ENCODE measurements around the gene BTN2A1. TPM values are rescaled to one million over a fixed set of nuclear protein-coding genes. Genes with fewer than 3 reads are reported as not detected.
A peak's percentile ranks its signal among the peaks of the same experiment; 100 is the strongest.

The BTN2A1 gene
- total and polyA plus RNA-seq, 2 of the 13 experiments (the other 11 are each of a cell fraction or from before 2014, with no cell fraction given), result 16.4 to 30.4 TPM

DNA sequence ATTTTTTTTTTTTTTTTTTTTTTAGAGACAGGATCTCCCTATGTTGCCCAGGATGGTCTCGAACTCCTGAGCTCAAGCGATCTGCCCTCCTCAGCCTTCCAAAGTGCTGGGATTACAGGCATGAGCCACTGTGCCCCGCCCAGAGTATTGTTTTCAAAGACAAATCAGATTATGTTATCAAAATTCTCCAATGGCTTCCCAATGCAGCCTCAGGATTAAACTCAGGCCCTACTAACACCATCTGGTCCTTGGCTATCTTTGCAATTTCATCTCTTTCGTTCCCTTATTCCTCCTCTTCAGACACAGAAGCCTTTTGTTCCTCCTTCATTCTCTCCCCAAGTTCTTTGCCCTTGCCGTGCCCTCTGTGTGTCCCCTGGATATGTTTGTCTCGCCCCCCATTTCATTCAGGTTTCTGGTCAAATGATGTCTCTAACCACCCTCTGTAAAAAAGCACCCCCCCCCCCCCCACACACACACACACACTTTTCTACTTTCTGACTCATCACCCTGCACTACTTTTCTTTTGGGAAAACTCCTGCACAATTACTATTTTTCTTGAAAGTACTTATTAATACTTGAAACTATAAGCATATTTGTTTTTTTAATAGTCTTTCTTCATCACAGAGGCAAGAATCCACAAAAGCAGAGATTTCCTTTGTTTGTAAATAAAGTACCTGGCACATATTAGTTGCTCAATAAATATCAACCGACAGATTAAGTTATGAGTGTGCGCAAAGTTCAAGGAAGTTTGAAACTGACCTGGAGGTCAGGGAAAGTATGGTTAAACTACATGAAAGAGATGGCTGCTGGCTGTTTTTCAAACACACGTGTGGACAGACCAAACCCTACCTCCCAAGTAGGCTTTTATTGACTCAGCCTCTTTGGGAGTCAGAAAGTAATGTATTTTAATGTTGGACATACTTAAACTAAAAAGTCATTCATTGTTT is 59.0 kb downstream of the BTN2A1 start (continued):
- TF ChIP-seq, protein P1, sequence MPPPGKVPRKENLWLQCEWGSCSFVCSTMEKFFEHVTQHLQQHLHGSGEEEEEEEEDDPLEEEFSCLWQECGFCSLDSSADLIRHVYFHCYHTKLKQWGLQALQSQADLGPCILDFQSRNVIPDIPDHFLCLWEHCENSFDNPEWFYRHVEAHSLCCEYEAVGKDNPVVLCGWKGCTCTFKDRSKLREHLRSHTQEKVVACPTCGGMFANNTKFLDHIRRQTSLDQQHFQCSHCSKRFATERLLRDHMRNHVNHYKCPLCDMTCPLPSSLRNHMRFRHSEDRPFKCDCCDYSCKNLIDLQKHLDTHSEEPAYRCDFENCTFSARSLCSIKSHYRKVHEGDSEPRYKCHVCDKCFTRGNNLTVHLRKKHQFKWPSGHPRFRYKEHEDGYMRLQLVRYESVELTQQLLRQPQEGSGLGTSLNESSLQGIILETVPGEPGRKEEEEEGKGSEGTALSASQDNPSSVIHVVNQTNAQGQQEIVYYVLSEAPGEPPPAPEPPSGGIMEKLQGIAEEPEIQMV (CRISPR knock-in tag; IDR thresholded peaks at IDR 0.05; ENCODE audit: low read depth), result no peak
- TF ChIP-seq ZFYVE20 (CRISPR knock-in tag; IDR thresholded peaks at IDR 0.05; ENCODE audit: borderline replicate concordance, low read depth) (no peak), NONO (IDR thresholded peaks at IDR 0.05) (no peak), NONO (CRISPR knock-in tag; conservative IDR thresholded peaks at IDR 0.05) (no peak), TBP (CRISPR knock-in tag; IDR thresholded peaks at IDR 0.05) (no peak), ZNF619 (CRISPR knock-in tag; IDR thresholded peaks at IDR 0.05) (no peak), BHLHE40 (IDR thresholded peaks at IDR 0.05; ENCODE audit: low read length) (peak; percentile 63; the same call in 1 of the 2 replicates), ZNF709 (CRISPR knock-in tag; IDR thresholded peaks at IDR 0.05) (no peak)
- TF ChIP-seq, protein P2, sequence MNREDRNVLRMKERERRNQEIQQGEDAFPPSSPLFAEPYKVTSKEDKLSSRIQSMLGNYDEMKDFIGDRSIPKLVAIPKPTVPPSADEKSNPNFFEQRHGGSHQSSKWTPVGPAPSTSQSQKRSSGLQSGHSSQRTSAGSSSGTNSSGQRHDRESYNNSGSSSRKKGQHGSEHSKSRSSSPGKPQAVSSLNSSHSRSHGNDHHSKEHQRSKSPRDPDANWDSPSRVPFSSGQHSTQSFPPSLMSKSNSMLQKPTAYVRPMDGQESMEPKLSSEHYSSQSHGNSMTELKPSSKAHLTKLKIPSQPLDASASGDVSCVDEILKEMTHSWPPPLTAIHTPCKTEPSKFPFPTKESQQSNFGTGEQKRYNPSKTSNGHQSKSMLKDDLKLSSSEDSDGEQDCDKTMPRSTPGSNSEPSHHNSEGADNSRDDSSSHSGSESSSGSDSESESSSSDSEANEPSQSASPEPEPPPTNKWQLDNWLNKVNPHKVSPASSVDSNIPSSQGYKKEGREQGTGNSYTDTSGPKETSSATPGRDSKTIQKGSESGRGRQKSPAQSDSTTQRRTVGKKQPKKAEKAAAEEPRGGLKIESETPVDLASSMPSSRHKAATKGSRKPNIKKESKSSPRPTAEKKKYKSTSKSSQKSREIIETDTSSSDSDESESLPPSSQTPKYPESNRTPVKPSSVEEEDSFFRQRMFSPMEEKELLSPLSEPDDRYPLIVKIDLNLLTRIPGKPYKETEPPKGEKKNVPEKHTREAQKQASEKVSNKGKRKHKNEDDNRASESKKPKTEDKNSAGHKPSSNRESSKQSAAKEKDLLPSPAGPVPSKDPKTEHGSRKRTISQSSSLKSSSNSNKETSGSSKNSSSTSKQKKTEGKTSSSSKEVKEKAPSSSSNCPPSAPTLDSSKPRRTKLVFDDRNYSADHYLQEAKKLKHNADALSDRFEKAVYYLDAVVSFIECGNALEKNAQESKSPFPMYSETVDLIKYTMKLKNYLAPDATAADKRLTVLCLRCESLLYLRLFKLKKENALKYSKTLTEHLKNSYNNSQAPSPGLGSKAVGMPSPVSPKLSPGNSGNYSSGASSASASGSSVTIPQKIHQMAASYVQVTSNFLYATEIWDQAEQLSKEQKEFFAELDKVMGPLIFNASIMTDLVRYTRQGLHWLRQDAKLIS (CRISPR knock-in tag; IDR thresholded peaks at IDR 0.05), result no peak
- TF ChIP-seq, protein P3, sequence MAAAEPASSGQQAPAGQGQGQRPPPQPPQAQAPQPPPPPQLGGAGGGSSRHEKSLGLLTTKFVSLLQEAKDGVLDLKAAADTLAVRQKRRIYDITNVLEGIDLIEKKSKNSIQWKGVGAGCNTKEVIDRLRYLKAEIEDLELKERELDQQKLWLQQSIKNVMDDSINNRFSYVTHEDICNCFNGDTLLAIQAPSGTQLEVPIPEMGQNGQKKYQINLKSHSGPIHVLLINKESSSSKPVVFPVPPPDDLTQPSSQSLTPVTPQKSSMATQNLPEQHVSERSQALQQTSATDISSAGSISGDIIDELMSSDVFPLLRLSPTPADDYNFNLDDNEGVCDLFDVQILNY (CRISPR knock-in tag; conservative IDR thresholded peaks at IDR 0.05), result no peak
- TF ChIP-seq, protein P4, sequence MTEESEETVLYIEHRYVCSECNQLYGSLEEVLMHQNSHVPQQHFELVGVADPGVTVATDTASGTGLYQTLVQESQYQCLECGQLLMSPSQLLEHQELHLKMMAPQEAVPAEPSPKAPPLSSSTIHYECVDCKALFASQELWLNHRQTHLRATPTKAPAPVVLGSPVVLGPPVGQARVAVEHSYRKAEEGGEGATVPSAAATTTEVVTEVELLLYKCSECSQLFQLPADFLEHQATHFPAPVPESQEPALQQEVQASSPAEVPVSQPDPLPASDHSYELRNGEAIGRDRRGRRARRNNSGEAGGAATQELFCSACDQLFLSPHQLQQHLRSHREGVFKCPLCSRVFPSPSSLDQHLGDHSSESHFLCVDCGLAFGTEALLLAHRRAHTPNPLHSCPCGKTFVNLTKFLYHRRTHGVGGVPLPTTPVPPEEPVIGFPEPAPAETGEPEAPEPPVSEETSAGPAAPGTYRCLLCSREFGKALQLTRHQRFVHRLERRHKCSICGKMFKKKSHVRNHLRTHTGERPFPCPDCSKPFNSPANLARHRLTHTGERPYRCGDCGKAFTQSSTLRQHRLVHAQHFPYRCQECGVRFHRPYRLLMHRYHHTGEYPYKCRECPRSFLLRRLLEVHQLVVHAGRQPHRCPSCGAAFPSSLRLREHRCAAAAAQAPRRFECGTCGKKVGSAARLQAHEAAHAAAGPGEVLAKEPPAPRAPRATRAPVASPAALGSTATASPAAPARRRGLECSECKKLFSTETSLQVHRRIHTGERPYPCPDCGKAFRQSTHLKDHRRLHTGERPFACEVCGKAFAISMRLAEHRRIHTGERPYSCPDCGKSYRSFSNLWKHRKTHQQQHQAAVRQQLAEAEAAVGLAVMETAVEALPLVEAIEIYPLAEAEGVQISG (CRISPR knock-in tag; IDR thresholded peaks at IDR 0.05), result no peak
- TF ChIP-seq, protein P5, sequence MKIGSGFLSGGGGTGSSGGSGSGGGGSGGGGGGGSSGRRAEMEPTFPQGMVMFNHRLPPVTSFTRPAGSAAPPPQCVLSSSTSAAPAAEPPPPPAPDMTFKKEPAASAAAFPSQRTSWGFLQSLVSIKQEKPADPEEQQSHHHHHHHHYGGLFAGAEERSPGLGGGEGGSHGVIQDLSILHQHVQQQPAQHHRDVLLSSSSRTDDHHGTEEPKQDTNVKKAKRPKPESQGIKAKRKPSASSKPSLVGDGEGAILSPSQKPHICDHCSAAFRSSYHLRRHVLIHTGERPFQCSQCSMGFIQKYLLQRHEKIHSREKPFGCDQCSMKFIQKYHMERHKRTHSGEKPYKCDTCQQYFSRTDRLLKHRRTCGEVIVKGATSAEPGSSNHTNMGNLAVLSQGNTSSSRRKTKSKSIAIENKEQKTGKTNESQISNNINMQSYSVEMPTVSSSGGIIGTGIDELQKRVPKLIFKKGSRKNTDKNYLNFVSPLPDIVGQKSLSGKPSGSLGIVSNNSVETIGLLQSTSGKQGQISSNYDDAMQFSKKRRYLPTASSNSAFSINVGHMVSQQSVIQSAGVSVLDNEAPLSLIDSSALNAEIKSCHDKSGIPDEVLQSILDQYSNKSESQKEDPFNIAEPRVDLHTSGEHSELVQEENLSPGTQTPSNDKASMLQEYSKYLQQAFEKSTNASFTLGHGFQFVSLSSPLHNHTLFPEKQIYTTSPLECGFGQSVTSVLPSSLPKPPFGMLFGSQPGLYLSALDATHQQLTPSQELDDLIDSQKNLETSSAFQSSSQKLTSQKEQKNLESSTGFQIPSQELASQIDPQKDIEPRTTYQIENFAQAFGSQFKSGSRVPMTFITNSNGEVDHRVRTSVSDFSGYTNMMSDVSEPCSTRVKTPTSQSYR (CRISPR knock-in tag; IDR thresholded peaks at IDR 0.05; ENCODE audit: borderline replicate concordance), result no peak
